ENCODE measurements around the gene HEPN1. TPM values are rescaled to one million over a fixed set of nuclear protein-coding genes. Genes with fewer than 3 reads are reported as not detected.

The HEPN1 gene
- total RNA-seq, 1 donor from 2014 or later = not detected

GRCh38 chr11:124882339-124883071 is 36.5 kb upstream of the HEPN1 start:
- peak overlapping the region; percentile 1 for H3K27ac ChIP-seq (ENCODE audit: low read depth, low read length)
- H3K36me3 ChIP-seq (ENCODE audit: control insufficient read depth in 3 of 3, insufficient read depth in 3 of 3, low read length in 3 of 3) = no peaks in the 10 kb centered on the region
- no peak overlapping the region for H3K4me3 ChIP-seq (ENCODE audit: low read length in 3 of 3)
- no peak overlapping the region for H3K9ac ChIP-seq (ENCODE audit: low read depth in 1 of 3, low read length in 3 of 3)
- H3K27me3 ChIP-seq (ENCODE audit: control insufficient read depth in 3 of 3, insufficient read depth in 3 of 3, low read length in 3 of 3) = peaks cover 0 to 15% (median 15%) of the 10 kb centered on the region in 3 donors
- no peaks in the 10 kb centered on the region for H3K9me3 ChIP-seq (ENCODE audit: control insufficient read depth in 3 of 3, low read length in 3 of 3)
- H3K4me1 ChIP-seq (ENCODE audit: control insufficient read depth in 3 of 3, insufficient read depth in 3 of 3, low read length in 3 of 3) = peaks cover 5 to 14% (median 11%) of the 10 kb centered on the region in 3 donors

GRCh38 chr11:124884340-124884739 is 34.7 kb upstream of the HEPN1 start:
- Histone ChIP-seq H3K27me3 (ENCODE audit: control insufficient read depth in 3 of 3, insufficient read depth in 3 of 3, low read length in 3 of 3) (peaks cover 0 to 5% (median 0%) of the 10 kb centered on the region in 3 donors), H3K4me1 (ENCODE audit: control insufficient read depth in 3 of 3, insufficient read depth in 3 of 3, low read length in 3 of 3) (peaks cover 12 to 18% (median 13%) of the 10 kb centered on the region in 3 donors), H3K27ac (ENCODE audit: low read depth, low read length) (no peak overlapping the region), H3K4me3 (ENCODE audit: low read length in 3 of 3) (no peak overlapping the region), H3K9me3 (ENCODE audit: control insufficient read depth in 3 of 3, low read length in 3 of 3) (no peaks in the 10 kb centered on the region), H3K9ac (ENCODE audit: low read depth in 1 of 3, low read length in 3 of 3) (no peak overlapping the region), H3K36me3 (ENCODE audit: control insufficient read depth in 3 of 3, insufficient read depth in 3 of 3, low read length in 3 of 3) (no peaks in the 10 kb centered on the region)

- H3K27me3 ChIP-seq (ENCODE audit: control insufficient read depth in 3 of 3, insufficient read depth in 3 of 3, low read length in 3 of 3) = peaks cover 0 to 5% (median 0%) of the 10 kb centered on the region in 3 donors
- H3K36me3 ChIP-seq (ENCODE audit: control insufficient read depth in 3 of 3, insufficient read depth in 3 of 3, low read length in 3 of 3) = no peaks in the 10 kb centered on the region
- H3K4me3 ChIP-seq (ENCODE audit: low read length in 3 of 3) = no peak overlapping the region
- H3K9me3 ChIP-seq (ENCODE audit: control insufficient read depth in 3 of 3, low read length in 3 of 3) = no peaks in the 10 kb centered on the region
- peaks cover 16 to 20% (median 17%) of the 10 kb centered on the region in 3 donors for H3K4me1 ChIP-seq (ENCODE audit: control insufficient read depth in 3 of 3, insufficient read depth in 3 of 3, low read length in 3 of 3)
- no peak overlapping the region for H3K27ac ChIP-seq (ENCODE audit: low read depth, low read length)
- H3K9ac ChIP-seq (ENCODE audit: low read depth in 1 of 3, low read length in 3 of 3) = no peak overlapping the region
These were observed 34.1 kb upstream of the HEPN1 start for GRCh38 chr11:124884869-124885479.

- H3K27ac ChIP-seq (ENCODE audit: low read depth, low read length) = no peak overlapping the region
- no peak overlapping the region for H3K9ac ChIP-seq (ENCODE audit: low read depth in 1 of 3, low read length in 3 of 3)
- H3K4me1 ChIP-seq (ENCODE audit: control insufficient read depth in 3 of 3, insufficient read depth in 3 of 3, low read length in 3 of 3) = peaks cover 26 to 30% (median 29%) of the 10 kb centered on the region in 3 donors
- no peaks in the 10 kb centered on the region for H3K36me3 ChIP-seq (ENCODE audit: control insufficient read depth in 3 of 3, insufficient read depth in 3 of 3, low read length in 3 of 3)
- H3K4me3 ChIP-seq (ENCODE audit: low read length in 3 of 3) = no peak overlapping the region
- peaks cover 0 to 5% (median 0%) of the 10 kb centered on the region in 3 donors for H3K27me3 ChIP-seq (ENCODE audit: control insufficient read depth in 3 of 3, insufficient read depth in 3 of 3, low read length in 3 of 3)
- no peaks in the 10 kb centered on the region for H3K9me3 ChIP-seq (ENCODE audit: control insufficient read depth in 3 of 3, low read length in 3 of 3)
These were observed 32.6 kb upstream of the HEPN1 start for GRCh38 chr11:124886476-124886875.

- Histone ChIP-seq H3K9me3 (ENCODE audit: control insufficient read depth in 3 of 3, low read length in 3 of 3) (no peaks in the 10 kb centered on the region), H3K36me3 (ENCODE audit: control insufficient read depth in 3 of 3, insufficient read depth in 3 of 3, low read length in 3 of 3) (no peaks in the 10 kb centered on the region), H3K4me1 (ENCODE audit: control insufficient read depth in 3 of 3, insufficient read depth in 3 of 3, low read length in 3 of 3) (peaks cover 33 to 35% (median 34%) of the 10 kb centered on the region in 3 donors), H3K4me3 (ENCODE audit: low read length in 3 of 3) (no peak overlapping the region), H3K9ac (ENCODE audit: low read depth in 1 of 3, low read length in 3 of 3) (no peak overlapping the region), H3K27ac (ENCODE audit: low read depth, low read length) (no peak overlapping the region), H3K27me3 (ENCODE audit: control insufficient read depth in 3 of 3, insufficient read depth in 3 of 3, low read length in 3 of 3) (peaks cover 0 to 5% (median 0%) of the 10 kb centered on the region in 3 donors)
These were observed 31.9 kb upstream of the HEPN1 start for GRCh38 chr11:124886978-124887666.

- peaks cover 36 to 40% (median 38%) of the 10 kb centered on the region in 3 donors for H3K4me1 ChIP-seq (ENCODE audit: control insufficient read depth in 3 of 3, insufficient read depth in 3 of 3, low read length in 3 of 3)
- H3K9ac ChIP-seq (ENCODE audit: low read depth in 1 of 3, low read length in 3 of 3) = no peak overlapping the region
- H3K36me3 ChIP-seq (ENCODE audit: control insufficient read depth in 3 of 3, insufficient read depth in 3 of 3, low read length in 3 of 3) = no peaks in the 10 kb centered on the region
- peaks cover 0 to 5% (median 0%) of the 10 kb centered on the region in 3 donors for H3K27me3 ChIP-seq (ENCODE audit: control insufficient read depth in 3 of 3, insufficient read depth in 3 of 3, low read length in 3 of 3)
- no peak overlapping the region for H3K4me3 ChIP-seq (ENCODE audit: low read length in 3 of 3)
- H3K27ac ChIP-seq (ENCODE audit: low read depth, low read length) = no peak overlapping the region
- H3K9me3 ChIP-seq (ENCODE audit: control insufficient read depth in 3 of 3, low read length in 3 of 3) = no peaks in the 10 kb centered on the region
These were observed 31.4 kb upstream of the HEPN1 start for GRCh38 chr11:124887667-124888013.

- H3K36me3 ChIP-seq (ENCODE audit: control insufficient read depth in 3 of 3, insufficient read depth in 3 of 3, low read length in 3 of 3) = peaks cover 0 to 3% (median 0%) of the 10 kb centered on the region in 3 donors
- H3K4me3 ChIP-seq (ENCODE audit: low read length in 3 of 3) = no peak overlapping the region
- no peak overlapping the region for H3K27ac ChIP-seq (ENCODE audit: low read depth, low read length)
- no peak overlapping the region for H3K9ac ChIP-seq (ENCODE audit: low read depth in 1 of 3, low read length in 3 of 3)
- no peaks in the 10 kb centered on the region for H3K9me3 ChIP-seq (ENCODE audit: control insufficient read depth in 3 of 3, low read length in 3 of 3)
- H3K4me1 ChIP-seq (ENCODE audit: control insufficient read depth in 3 of 3, insufficient read depth in 3 of 3, low read length in 3 of 3) = peaks cover 48 to 51% (median 49%) of the 10 kb centered on the region in 3 donors
- peaks cover 0 to 5% (median 0%) of the 10 kb centered on the region in 3 donors for H3K27me3 ChIP-seq (ENCODE audit: control insufficient read depth in 3 of 3, insufficient read depth in 3 of 3, low read length in 3 of 3)
These were observed 29.6 kb upstream of the HEPN1 start for GRCh38 chr11:124889191-124890091.

- no peaks in the 10 kb centered on the region for H3K9me3 ChIP-seq (ENCODE audit: control insufficient read depth in 3 of 3, low read length in 3 of 3)
- H3K27me3 ChIP-seq (ENCODE audit: control insufficient read depth in 3 of 3, insufficient read depth in 3 of 3, low read length in 3 of 3) = peaks cover 0 to 5% (median 0%) of the 10 kb centered on the region in 3 donors
- H3K4me1 ChIP-seq (ENCODE audit: control insufficient read depth in 3 of 3, insufficient read depth in 3 of 3, low read length in 3 of 3) = peaks cover 52 to 56% (median 53%) of the 10 kb centered on the region in 3 donors
- H3K4me3 ChIP-seq (ENCODE audit: low read length in 3 of 3) = no peak overlapping the region
- peaks cover 0 to 5% (median 0%) of the 10 kb centered on the region in 3 donors for H3K36me3 ChIP-seq (ENCODE audit: control insufficient read depth in 3 of 3, insufficient read depth in 3 of 3, low read length in 3 of 3)
- no peak overlapping the region for H3K9ac ChIP-seq (ENCODE audit: low read depth in 1 of 3, low read length in 3 of 3)
- no peak overlapping the region for H3K27ac ChIP-seq (ENCODE audit: low read depth, low read length)
These were observed 28.9 kb upstream of the HEPN1 start for GRCh38 chr11:124890151-124890550.

- H3K4me3 ChIP-seq (ENCODE audit: low read length in 3 of 3) = no peak overlapping the region
- H3K4me1 ChIP-seq (ENCODE audit: control insufficient read depth in 3 of 3, insufficient read depth in 3 of 3, low read length in 3 of 3) = peaks cover 52 to 56% (median 53%) of the 10 kb centered on the region in 3 donors
- no peaks in the 10 kb centered on the region for H3K9me3 ChIP-seq (ENCODE audit: control insufficient read depth in 3 of 3, low read length in 3 of 3)
- peaks cover 0 to 5% (median 0%) of the 10 kb centered on the region in 3 donors for H3K36me3 ChIP-seq (ENCODE audit: control insufficient read depth in 3 of 3, insufficient read depth in 3 of 3, low read length in 3 of 3)
- peak overlapping the region in 1 of 3 donors; percentile 33 for H3K9ac ChIP-seq (ENCODE audit: low read depth in 1 of 3, low read length in 3 of 3)
- peaks cover 0 to 5% (median 0%) of the 10 kb centered on the region in 3 donors for H3K27me3 ChIP-seq (ENCODE audit: control insufficient read depth in 3 of 3, insufficient read depth in 3 of 3, low read length in 3 of 3)
- no peak overlapping the region for H3K27ac ChIP-seq (ENCODE audit: low read depth, low read length)
These were observed 28.2 kb upstream of the HEPN1 start for GRCh38 chr11:124890683-124891372.

Measured in skeletal muscle tissue (tissue), 4 donors.